Measurements from ENCODE around the gene NPC1. TPM values are rescaled to one million over a fixed set of nuclear protein-coding genes. Genes with fewer than 3 reads are reported as not detected.
A peak's percentile ranks its signal among the peaks of the same experiment; 100 is the strongest.

Gene NPC1
- total RNA-seq, 1 donor from 2014 or later, result 42.4 TPM

DNA sequence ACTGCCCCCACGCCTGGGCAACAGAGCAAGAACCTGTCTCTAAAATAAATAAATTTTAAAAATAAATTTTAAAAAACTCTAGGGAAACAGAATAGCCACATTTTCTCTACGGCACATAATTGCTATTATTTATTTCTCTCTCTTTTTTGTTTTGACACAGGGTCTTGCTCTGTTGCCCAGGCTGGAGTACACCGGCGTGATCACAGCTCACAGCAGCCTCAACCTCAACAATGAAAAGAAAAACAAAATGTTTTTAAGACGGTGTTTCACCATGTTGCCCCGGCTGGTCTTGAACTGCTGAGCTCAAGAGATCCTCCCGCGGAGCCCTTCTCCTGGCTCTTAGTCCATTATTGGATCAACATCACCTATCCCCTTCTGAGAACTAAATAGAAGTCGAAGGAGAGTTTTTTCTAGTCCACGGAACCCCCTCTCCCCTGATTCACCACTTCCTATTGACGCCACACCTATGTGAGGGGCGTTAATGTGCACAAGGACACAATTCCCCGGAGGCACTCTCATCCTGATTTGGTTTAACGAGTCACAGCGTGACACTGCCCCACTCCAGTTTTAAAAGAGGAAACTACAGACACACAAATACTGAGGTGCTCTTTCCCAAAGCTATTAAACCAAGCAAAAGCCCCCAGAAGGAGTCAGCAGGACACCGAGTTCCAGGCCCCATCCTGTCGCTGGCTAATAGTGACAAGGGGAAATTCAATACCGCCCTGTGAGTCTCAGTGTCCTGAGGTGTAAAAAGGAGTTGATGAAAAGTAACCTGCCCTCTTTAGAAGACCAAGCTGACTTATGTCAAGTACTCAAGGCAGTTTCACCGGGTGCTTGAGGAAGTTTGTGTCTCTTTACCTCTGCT, 1.1 kb downstream of the NPC1 start:
- H3K4me3 ChIP-seq (ENCODE audit: insufficient read depth, low read depth, low read length), result peak overlapping the region; percentile 92
- Mint-ChIP-seq H3K27me3 (ENCODE audit: low read depth, unreplicated experiment) (peaks cover 3% of the 10 kb centered on the region), H3K27ac (ENCODE audit: unreplicated experiment) (peak overlapping the region; percentile 83), H3K36me3 (ENCODE audit: low read depth, unreplicated experiment) (peaks cover 1% of the 10 kb centered on the region), H3K4me1 (ENCODE audit: low read depth, unreplicated experiment) (peaks cover 32% of the 10 kb centered on the region), H3K4me3 (ENCODE audit: unreplicated experiment) (peak overlapping the region; percentile 97), H3K9me3 (ENCODE audit: unreplicated experiment) (no peaks in the 10 kb centered on the region)
- H3K9ac ChIP-seq (ENCODE audit: low read length), result peak overlapping the region; percentile 98
- FAIRE-seq (no peak), DNase-seq (ENCODE audit: low read depth) (peak; percentile 14)
- no peaks in the 10 kb centered on the region for H3K36me3 ChIP-seq (ENCODE audit: insufficient read depth, low read length)
- H3K79me2 ChIP-seq (ENCODE audit: insufficient read depth, low read length), result peaks cover 45% of the 10 kb centered on the region
- H3K4me1 ChIP-seq (ENCODE audit: insufficient read depth, low read length), result peaks cover 27% of the 10 kb centered on the region
- TF ChIP-seq EZH2 (IDR thresholded peaks at IDR 0.05; ENCODE audit: insufficient read depth, low read length), result no peak
- TF ChIP-seq, protein P1, sequence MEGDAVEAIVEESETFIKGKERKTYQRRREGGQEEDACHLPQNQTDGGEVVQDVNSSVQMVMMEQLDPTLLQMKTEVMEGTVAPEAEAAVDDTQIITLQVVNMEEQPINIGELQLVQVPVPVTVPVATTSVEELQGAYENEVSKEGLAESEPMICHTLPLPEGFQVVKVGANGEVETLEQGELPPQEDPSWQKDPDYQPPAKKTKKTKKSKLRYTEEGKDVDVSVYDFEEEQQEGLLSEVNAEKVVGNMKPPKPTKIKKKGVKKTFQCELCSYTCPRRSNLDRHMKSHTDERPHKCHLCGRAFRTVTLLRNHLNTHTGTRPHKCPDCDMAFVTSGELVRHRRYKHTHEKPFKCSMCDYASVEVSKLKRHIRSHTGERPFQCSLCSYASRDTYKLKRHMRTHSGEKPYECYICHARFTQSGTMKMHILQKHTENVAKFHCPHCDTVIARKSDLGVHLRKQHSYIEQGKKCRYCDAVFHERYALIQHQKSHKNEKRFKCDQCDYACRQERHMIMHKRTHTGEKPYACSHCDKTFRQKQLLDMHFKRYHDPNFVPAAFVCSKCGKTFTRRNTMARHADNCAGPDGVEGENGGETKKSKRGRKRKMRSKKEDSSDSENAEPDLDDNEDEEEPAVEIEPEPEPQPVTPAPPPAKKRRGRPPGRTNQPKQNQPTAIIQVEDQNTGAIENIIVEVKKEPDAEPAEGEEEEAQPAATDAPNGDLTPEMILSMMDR (IDR thresholded peaks at IDR 0.05; ENCODE audit: insufficient read depth, low read depth, low read length), result no peak
- peak overlapping the region; percentile 80 for H2AFZ ChIP-seq (ENCODE audit: low read depth, low read length)
- H3K27me3 ChIP-seq (ENCODE audit: insufficient read depth, low read length), result no peaks in the 10 kb centered on the region
- no peaks in the 10 kb centered on the region for H3K9me3 ChIP-seq (ENCODE audit: insufficient read depth, low read depth, low read length)
- peak overlapping the region; percentile 97 for H3K4me2 ChIP-seq (ENCODE audit: low read length)
- H4K20me1 ChIP-seq (ENCODE audit: insufficient read depth, low read length), result peaks cover 44% of the 10 kb centered on the region
- peak overlapping the region; percentile 98 for H3K27ac ChIP-seq (ENCODE audit: low read depth, low read length)

DNA sequence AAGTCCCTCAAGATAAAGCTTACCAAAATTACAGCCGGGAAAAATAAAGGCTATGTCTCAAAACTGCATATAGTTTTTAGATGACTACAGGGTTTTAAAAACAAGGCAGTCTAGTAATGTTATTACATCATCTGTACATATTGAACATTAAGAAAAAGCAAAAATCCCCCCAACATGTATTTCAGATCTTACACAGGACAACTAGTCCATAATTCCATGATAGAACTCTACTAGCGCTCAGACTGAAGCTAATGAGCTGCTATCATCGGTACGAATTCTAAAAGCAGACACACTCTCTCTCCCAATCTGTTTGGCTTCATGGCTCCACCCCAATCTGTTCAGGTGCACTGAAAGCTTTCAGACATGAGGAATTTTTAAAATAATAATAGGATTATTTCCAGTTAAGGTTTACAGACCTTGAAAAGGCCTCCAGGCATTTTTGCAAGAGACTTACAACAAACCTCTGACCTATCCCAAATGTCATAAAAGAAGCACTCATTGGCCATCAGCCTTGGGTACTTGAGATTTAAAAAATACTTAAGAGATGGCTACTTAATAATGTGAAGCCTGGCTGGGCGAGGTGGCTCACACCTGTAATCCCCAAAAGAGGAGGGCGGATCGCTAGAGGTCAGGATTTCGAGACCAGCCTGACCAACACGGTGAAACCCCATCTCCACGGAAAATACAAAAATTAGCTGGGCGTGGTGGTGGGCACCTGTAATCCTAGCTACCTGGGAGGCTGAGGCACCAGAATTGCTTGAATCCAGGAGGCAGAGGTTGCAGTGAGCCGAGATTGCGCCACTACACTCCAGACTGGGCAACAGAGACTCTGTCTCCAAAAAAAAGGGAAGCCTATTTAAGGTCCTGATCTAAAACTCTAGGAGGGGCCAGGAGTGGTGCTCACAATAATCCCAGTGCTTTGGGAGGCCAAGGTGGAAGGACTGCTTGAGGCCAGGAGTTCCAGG, 2.0 kb downstream of the NPC1 start:
- Histone ChIP-seq H3K27ac (ENCODE audit: low read depth, low read length) (no peak overlapping the region), H3K9me3 (ENCODE audit: insufficient read depth, low read depth, low read length) (no peaks in the 10 kb centered on the region), H3K4me3 (ENCODE audit: insufficient read depth, low read depth, low read length) (no peak overlapping the region), H3K36me3 (ENCODE audit: insufficient read depth, low read length) (no peaks in the 10 kb centered on the region), H3K27me3 (ENCODE audit: insufficient read depth, low read length) (no peaks in the 10 kb centered on the region), H3K4me2 (ENCODE audit: low read length) (peak overlapping the region; percentile 97), H2AFZ (ENCODE audit: low read depth, low read length) (no peak overlapping the region), H4K20me1 (ENCODE audit: insufficient read depth, low read length) (peaks cover 53% of the 10 kb centered on the region), H3K9ac (ENCODE audit: low read length) (no peak overlapping the region), H3K4me1 (ENCODE audit: insufficient read depth, low read length) (peaks cover 27% of the 10 kb centered on the region), H3K79me2 (ENCODE audit: insufficient read depth, low read length) (peaks cover 49% of the 10 kb centered on the region)
- DNase-seq (ENCODE audit: low read depth) (no peak), FAIRE-seq (no peak)
- Mint-ChIP-seq H3K36me3 (ENCODE audit: low read depth, unreplicated experiment) (peaks cover 1% of the 10 kb centered on the region), H3K4me3 (ENCODE audit: unreplicated experiment) (peak overlapping the region; percentile 68), H3K9me3 (ENCODE audit: unreplicated experiment) (no peaks in the 10 kb centered on the region), H3K27me3 (ENCODE audit: low read depth, unreplicated experiment) (peaks cover 3% of the 10 kb centered on the region), H3K27ac (ENCODE audit: unreplicated experiment) (peak overlapping the region; percentile 36), H3K4me1 (ENCODE audit: low read depth, unreplicated experiment) (peaks cover 36% of the 10 kb centered on the region)
- TF ChIP-seq, protein P1 (IDR thresholded peaks at IDR 0.05; ENCODE audit: insufficient read depth, low read depth, low read length), result no peak
- TF ChIP-seq EZH2 (IDR thresholded peaks at IDR 0.05; ENCODE audit: insufficient read depth, low read length), result no peak

Measured in astrocyte (in vitro differentiated cells and primary cell).